Spinal cord (tissue), 10 donors: ENCODE measurements around the gene RBM15. TPM values are rescaled to one million over a fixed set of nuclear protein-coding genes. Genes with fewer than 3 reads are reported as not detected.

Experiments
- DNase-seq, 6 donors: peaks; one replicate each; pipeline versions ENCODE4 v3.0.0 to v3.0.0-alpha.2; 2013 to 2015; ENCODE audit warnings: low spot score in 6 of 6, low read depth in 4 of 6
- H3K27ac ChIP-seq: one replicate; pipeline ENCODE4 v1.5.1; 2013; ENCODE audit warnings: low read depth, low read length, control low read depth
- H3K27me3 ChIP-seq: one replicate; pipeline ENCODE4 v1.6.1; 2013; ENCODE audit warnings: low read length; ENCODE audit not compliant: control insufficient read depth, insufficient read depth
- H3K36me3 ChIP-seq: one replicate; pipeline ENCODE4 v1.6.1; 2013; ENCODE audit warnings: low read length; ENCODE audit not compliant: control insufficient read depth, insufficient read depth
- H3K4me1 ChIP-seq: one replicate; pipeline ENCODE4 v1.6.1; 2013; ENCODE audit warnings: low read length; ENCODE audit not compliant: control insufficient read depth, insufficient read depth
- H3K4me3 ChIP-seq: one replicate; pipeline ENCODE4 v1.5.1; 2013; ENCODE audit warnings: low read depth, low read length, control low read depth
- H3K9me3 ChIP-seq: one replicate; pipeline ENCODE4 v1.6.1; 2013; ENCODE audit warnings: low read length; ENCODE audit not compliant: control insufficient read depth, insufficient read depth
- WGBS: methylation state at CpG from one replicate; pipeline ENCODE4 v1.1.5; 2013; ENCODE audit warnings: missing lambda C conversion rate; ENCODE audit not compliant: insufficient coverage; 5-methylcytosine and 5-hydroxymethylcytosine counted together
- polyA plus RNA-seq, 2 donors: library from polyadenylated mRNA; unstranded; fragments of 120-200 nt; gene quantifications; one replicate each; pipeline ENCODE4 v1.2.1, GENCODE V29; 2013; ENCODE audit not compliant: insufficient read length in 2 of 2
- total RNA-seq, 2 donors: library from RNA; depleted of rRNA in 1 of 2; stranded (reverse); fragments of 120-200 nt in 1 of 2; fragments of >200 nt in 1 of 2; gene quantifications; one replicate each; pipeline versions ENCODE4 v1.2.3 to v1.2.4, GENCODE V29; 2013 to 2014
- donor health status: healthy.

The RBM15 gene
- total and polyA plus RNA-seq, 4 donors, result 5.5 to 33.2 (median 18.7) TPM

GRCh38 chr1:110370827-110371226 is 31.6 kb downstream of the RBM15 start:
- peaks cover 11% of the 10 kb centered on the region for H3K36me3 ChIP-seq
- no peaks in the 10 kb centered on the region for H3K4me1 ChIP-seq
- H3K4me3 ChIP-seq, result no peak overlapping the region
- no peaks in the 10 kb centered on the region for H3K9me3 ChIP-seq
- no peak overlapping the region for H3K27ac ChIP-seq
- no peak for DNase-seq
- no peaks in the 10 kb centered on the region for H3K27me3 ChIP-seq
- no CpG with 5 or more reads among the region's 1 CpG for WGBS

GRCh38 chr1:110375490-110375889 is 36.3 kb downstream of the RBM15 start:
- H3K4me1 ChIP-seq, result no peaks in the 10 kb centered on the region
- WGBS, result no CpG with 5 or more reads among the region's 1 CpG
- no peak overlapping the region for H3K4me3 ChIP-seq
- no peaks in the 10 kb centered on the region for H3K27me3 ChIP-seq
- DNase-seq, result no peak
- H3K9me3 ChIP-seq, result no peaks in the 10 kb centered on the region
- H3K36me3 ChIP-seq, result peaks cover 5% of the 10 kb centered on the region
- no peak overlapping the region for H3K27ac ChIP-seq

GRCh38 chr1:110380672-110381283 is 41.6 kb downstream of the RBM15 start:
- no peaks in the 10 kb centered on the region for H3K9me3 ChIP-seq
- H3K27me3 ChIP-seq, result no peaks in the 10 kb centered on the region
- no peak overlapping the region for H3K4me3 ChIP-seq
- no peak for DNase-seq
- H3K36me3 ChIP-seq, result no peaks in the 10 kb centered on the region
- H3K4me1 ChIP-seq, result no peaks in the 10 kb centered on the region
- no peak overlapping the region for H3K27ac ChIP-seq
- WGBS, result 100% methylated on average over 4 of the region's 10 CpGs

GRCh38 chr1:110383251-110383990 is 44.2 kb downstream of the RBM15 start:
- Histone ChIP-seq H3K36me3 (no peaks in the 10 kb centered on the region), H3K4me1 (no peaks in the 10 kb centered on the region), H3K4me3 (no peak overlapping the region), H3K27me3 (no peaks in the 10 kb centered on the region), H3K27ac (no peak overlapping the region), H3K9me3 (no peaks in the 10 kb centered on the region)
- DNase-seq, result peak in 1 of 6 donors; percentile 63
- WGBS, result 53% methylated on average over 2 of the region's 5 CpGs

GRCh38 chr1:110384581-110385321 is 45.6 kb downstream of the RBM15 start:
- no peak overlapping the region for H3K27ac ChIP-seq
- H3K4me1 ChIP-seq, result no peaks in the 10 kb centered on the region
- H3K9me3 ChIP-seq, result no peaks in the 10 kb centered on the region
- no peak for DNase-seq
- H3K36me3 ChIP-seq, result no peaks in the 10 kb centered on the region
- 94% methylated on average over 11 of the region's 19 CpGs for WGBS
- no peak overlapping the region for H3K4me3 ChIP-seq
- H3K27me3 ChIP-seq, result no peaks in the 10 kb centered on the region

GRCh38 chr1:110385369-110385768 is 46.2 kb downstream of the RBM15 start:
- no peak for DNase-seq
- Histone ChIP-seq H3K4me1 (no peaks in the 10 kb centered on the region), H3K4me3 (no peak overlapping the region), H3K27ac (no peak overlapping the region), H3K36me3 (no peaks in the 10 kb centered on the region), H3K27me3 (no peaks in the 10 kb centered on the region), H3K9me3 (no peaks in the 10 kb centered on the region)
- no CpG with 5 or more reads among the region's 1 CpG for WGBS

GRCh38 chr1:110387048-110387754 is 48.0 kb downstream of the RBM15 start:
- no peaks in the 10 kb centered on the region for H3K4me1 ChIP-seq
- no peaks in the 10 kb centered on the region for H3K27me3 ChIP-seq
- no peak for DNase-seq
- H3K27ac ChIP-seq, result no peak overlapping the region
- H3K36me3 ChIP-seq, result no peaks in the 10 kb centered on the region
- H3K9me3 ChIP-seq, result no peaks in the 10 kb centered on the region
- H3K4me3 ChIP-seq, result no peak overlapping the region
- no CpG with 5 or more reads among the region's 1 CpG for WGBS

GRCh38 chr1:110390096-110390495 is 50.9 kb downstream of the RBM15 start:
- peak in 2 of 6 donors; percentile 9 to 52 for DNase-seq
- Histone ChIP-seq H3K27me3 (no peaks in the 10 kb centered on the region), H3K4me3 (peak overlapping the region; percentile 19), H3K27ac (peak overlapping the region; percentile 83), H3K36me3 (no peaks in the 10 kb centered on the region), H3K4me1 (no peaks in the 10 kb centered on the region), H3K9me3 (no peaks in the 10 kb centered on the region)
- no CpG with 5 or more reads among the region's 6 CpGs for WGBS

GRCh38 chr1:110390692-110391245 is 51.6 kb downstream of the RBM15 start, which contains the start of gene SLC16A4:
Gene SLC16A4, minus strand, starts transcription at chr1:110391026. Its CDS starts 1,703 bp downstream, at chr1:110389323.
- peak in 3 of 6 donors; percentile 7 to 91 (median 49) for DNase-seq
- Histone ChIP-seq H3K9me3 (no peaks in the 10 kb centered on the region), H3K4me3 (peak within 1 kb of the TSS; percentile 19), H3K27me3 (no peaks in the 10 kb centered on the region), H3K36me3 (no peaks in the 10 kb centered on the region), H3K4me1 (no peaks in the 10 kb centered on the region), H3K27ac (peak within 1 kb of the TSS; percentile 83)
- WGBS, result 24% methylated on average over 2 of the region's 8 CpGs
